Measurements from ENCODE around the gene ADTRP. TPM values are rescaled to one million over a fixed set of nuclear protein-coding genes. Genes with fewer than 3 reads are reported as not detected.

ADTRP gene
- total and polyA plus RNA-seq, 10 of the 15 experiments (the other 5 are each of a cell fraction or from before 2014, with no cell fraction given) = 0.10 to 2.6 (median 2.1) TPM

- ATAC-seq (no peak), DNase-seq (ENCODE audit: low read depth, low spot score) (no peak), FAIRE-seq (no peak)
- Histone ChIP-seq H3K27me3 (replicated peaks in 1 of 2; ENCODE audit: control insufficient read depth in 2 of 2, insufficient read depth in 2 of 2, low read length in 1 of 2) (no peaks in the 10 kb centered on the region), H3K9me3 (replicated peaks; ENCODE audit: control insufficient read depth, insufficient read depth, low read length) (no peaks in the 10 kb centered on the region; the same call in 1 of the 3 replicates), H3K79me2 (ENCODE audit: control insufficient read depth, insufficient read depth, low read length) (no peaks in the 10 kb centered on the region), H2AFZ (ENCODE audit: control insufficient read depth, low read depth, low read length) (no peak overlapping the region), H3K4me1 (ENCODE audit: control insufficient read depth, insufficient read depth, low read length) (peaks cover 20% of the 10 kb centered on the region), H3K9ac (ENCODE audit: control insufficient read depth, insufficient read depth, low read length) (no peak overlapping the region), H3K4me2 (ENCODE audit: control insufficient read depth, insufficient read depth) (no peak overlapping the region), H3K27ac (ENCODE audit: control insufficient read depth, insufficient read depth) (no peak overlapping the region), H3K4me3 (no peak overlapping the region), H3K36me3 (ENCODE audit: control insufficient read depth in 2 of 2, insufficient read depth in 2 of 2, low read length in 1 of 2) (no peaks in the 10 kb centered on the region), H4K20me1 (ENCODE audit: control insufficient read depth, insufficient read depth) (no peaks in the 10 kb centered on the region)
- WGBS (ENCODE audit: insufficient coverage, insufficient replicate concordance, low lambda C conversion rate, missing lambda C conversion rate) = 93% methylated on average over 1 of the region's 1 CpG
- intact Hi-C loops (cut with micrococcal nuclease; ENCODE audit: unreplicated experiment) (no loop called here), in situ Hi-C loops (cut with MboI) (no loop called here)
- ChIA-PET RAD21 (ENCODE audit: unreplicated experiment) (no interaction called here), POLR2A (no interaction called here), SMC1A (ENCODE audit: uncharacterized antibody, unreplicated experiment) (interaction anchor here (0.9 to 1.8 kb wide), 6 partner anchors 8 to 98 kb away, joined by 3 to 10 read pairs (median 4); no protein-coding TSS in a partner anchor), CTCF (no interaction called here)
- TF ChIP-seq JUNB (IDR thresholded peaks at IDR 0.05) = no peak
- no peak for TF ChIP-seq GABPA (IDR thresholded peaks at IDR 0.05; ENCODE audit: low read depth)
- no peak for TF ChIP-seq JUND (IDR thresholded peaks at IDR 0.05; ENCODE audit: low read depth, low read length)
- no peak for TF ChIP-seq USF1 (IDR thresholded peaks at IDR 0.05; ENCODE audit: borderline replicate concordance, extremely low read length, insufficient read depth, low read depth, low read length)
- TF ChIP-seq KAT2A (conservative IDR thresholded peaks at IDR 0.05; ENCODE audit: control insufficient read depth, low read depth, low read length) = no peak
- no peak for TF ChIP-seq SRF (IDR thresholded peaks at IDR 0.05; ENCODE audit: low read depth in 2 of 2, low read length in 2 of 2)
- no peak for TF ChIP-seq TAF1 (IDR thresholded peaks at IDR 0.05; ENCODE audit: borderline replicate concordance, low read depth, low read length)
- no peak for TF ChIP-seq CBFB (IDR thresholded peaks at IDR 0.05; ENCODE audit: low read depth)
- no peak for TF ChIP-seq EGR1 (IDR thresholded peaks at IDR 0.05; ENCODE audit: borderline replicate concordance in 1 of 2, low read depth in 2 of 2, low read length in 2 of 2)
- no peak for TF ChIP-seq NFXL1 (IDR thresholded peaks at IDR 0.05; ENCODE audit: borderline replicate concordance)
- no peak for TF ChIP-seq BCLAF1 (IDR thresholded peaks at IDR 0.05)
- TF ChIP-seq PML (IDR thresholded peaks at IDR 0.05; ENCODE audit: low read length) = no peak
- TF ChIP-seq FOXK2 (IDR thresholded peaks at IDR 0.05) = no peak
- no TSS peak for BruUV-seq (replicated peaks)
These were observed 31.5 kb upstream of the ADTRP start for GRCh38 chr6:11810039-11810541.
